GM19025 (cell line): ENCODE results near the gene PSMG2.

Source experiments
- ATAC-seq: cut with Tn5 transposase; IDR thresholded peaks from one replicate; pipeline ENCODE4 v1.9.1; 2021; ENCODE audit warnings: mild to moderate bottlenecking, low read depth, moderate library complexity; ENCODE audit not compliant: unreplicated experiment

The PSMG2 gene, protein sequence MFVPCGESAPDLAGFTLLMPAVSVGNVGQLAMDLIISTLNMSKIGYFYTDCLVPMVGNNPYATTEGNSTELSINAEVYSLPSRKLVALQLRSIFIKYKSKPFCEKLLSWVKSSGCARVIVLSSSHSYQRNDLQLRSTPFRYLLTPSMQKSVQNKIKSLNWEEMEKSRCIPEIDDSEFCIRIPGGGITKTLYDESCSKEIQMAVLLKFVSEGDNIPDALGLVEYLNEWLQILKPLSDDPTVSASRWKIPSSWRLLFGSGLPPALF

DNA sequence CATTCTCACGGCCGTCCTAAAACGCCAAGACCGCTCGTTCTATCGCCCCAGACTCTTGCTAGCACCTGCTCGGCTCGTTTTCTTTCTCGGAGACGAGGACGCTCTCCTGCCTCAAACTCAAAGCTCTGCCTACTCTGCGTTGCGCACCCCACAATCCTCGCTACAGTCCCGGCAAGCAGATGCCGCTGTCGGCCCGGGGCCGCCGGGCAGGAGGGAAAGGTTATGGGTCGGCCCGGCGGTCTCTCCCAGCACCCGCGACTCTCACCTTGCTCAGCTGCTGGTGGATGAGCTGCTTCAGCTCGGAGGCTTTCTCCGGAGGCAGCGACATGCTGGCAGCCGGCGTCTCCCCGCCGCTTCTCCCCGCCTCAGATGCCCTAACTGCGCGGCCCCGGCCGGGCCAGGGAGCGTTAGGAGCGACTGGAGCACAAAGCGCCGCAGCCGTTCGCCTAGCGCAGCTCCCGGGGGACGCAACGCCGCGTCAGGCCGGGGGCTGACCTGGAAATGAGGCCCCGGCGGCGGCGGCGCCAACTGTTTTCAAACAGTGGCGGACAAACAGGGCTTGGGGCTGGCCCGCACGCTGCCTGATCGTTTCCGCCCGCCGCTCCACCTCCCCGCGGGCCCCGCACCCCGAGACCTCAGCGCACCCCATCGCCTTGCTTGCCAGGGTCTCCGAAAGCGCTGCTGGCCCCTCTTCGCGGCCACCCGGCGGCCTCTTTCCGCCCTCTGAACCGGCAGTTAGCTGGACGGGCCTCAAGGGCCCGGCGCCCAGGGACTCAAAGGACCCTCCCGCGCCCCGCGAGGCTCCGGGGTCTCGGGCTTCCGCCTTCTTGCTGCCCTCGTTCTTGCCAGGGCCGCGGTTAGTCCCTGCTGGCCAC lies at the start of gene PSMG2, which contains the start of gene CEP76:
TSS of gene PSMG2 (plus strand) at position 822 of the 875 bp plus-strand sequence. CDS start 66 bp downstream, outside the sequence.
TSS of gene CEP76 (minus strand) at position 503 of the 875 bp plus-strand sequence. CDS start at position 328, 175 bp downstream.
- ATAC-seq: peak; percentile 87

DNA sequence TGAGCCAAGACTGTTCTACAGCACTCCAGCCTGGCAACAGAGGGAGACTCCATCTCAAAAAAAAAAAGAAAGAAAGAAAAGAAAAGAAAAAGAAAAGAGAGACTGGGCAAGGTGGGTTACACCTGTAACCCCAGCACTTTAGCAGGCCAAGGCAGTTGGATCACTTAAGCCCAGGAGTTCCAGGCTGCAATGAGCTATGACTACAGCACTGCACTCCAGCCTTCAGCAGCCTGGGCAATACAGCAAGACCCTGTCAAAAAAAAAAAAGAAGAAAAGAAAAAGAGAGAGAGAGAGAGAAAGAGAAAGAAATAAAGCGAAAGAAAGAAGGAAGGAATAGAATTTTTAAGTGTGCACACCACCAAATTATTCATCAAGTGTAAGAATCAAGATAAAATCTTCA lies 47.9 kb upstream of the PSMG2 start:
- no peak for ATAC-seq

DNA sequence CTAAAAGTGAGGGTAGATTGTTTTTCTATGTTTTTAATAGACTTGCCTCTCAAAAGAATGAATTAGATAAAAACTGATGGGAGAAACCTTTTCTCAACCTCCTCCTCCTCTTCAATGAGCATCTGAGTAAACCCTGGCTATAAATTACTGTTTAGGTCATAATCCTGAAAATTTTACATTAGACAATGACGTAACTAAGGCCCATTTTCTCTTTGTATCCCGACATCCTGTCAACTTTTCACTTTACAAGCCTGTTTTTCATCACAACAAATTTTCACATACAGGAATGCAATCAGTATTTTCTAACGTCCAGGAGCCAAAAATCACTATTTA lies 46.3 kb upstream of the PSMG2 start:
- ATAC-seq: no peak

DNA sequence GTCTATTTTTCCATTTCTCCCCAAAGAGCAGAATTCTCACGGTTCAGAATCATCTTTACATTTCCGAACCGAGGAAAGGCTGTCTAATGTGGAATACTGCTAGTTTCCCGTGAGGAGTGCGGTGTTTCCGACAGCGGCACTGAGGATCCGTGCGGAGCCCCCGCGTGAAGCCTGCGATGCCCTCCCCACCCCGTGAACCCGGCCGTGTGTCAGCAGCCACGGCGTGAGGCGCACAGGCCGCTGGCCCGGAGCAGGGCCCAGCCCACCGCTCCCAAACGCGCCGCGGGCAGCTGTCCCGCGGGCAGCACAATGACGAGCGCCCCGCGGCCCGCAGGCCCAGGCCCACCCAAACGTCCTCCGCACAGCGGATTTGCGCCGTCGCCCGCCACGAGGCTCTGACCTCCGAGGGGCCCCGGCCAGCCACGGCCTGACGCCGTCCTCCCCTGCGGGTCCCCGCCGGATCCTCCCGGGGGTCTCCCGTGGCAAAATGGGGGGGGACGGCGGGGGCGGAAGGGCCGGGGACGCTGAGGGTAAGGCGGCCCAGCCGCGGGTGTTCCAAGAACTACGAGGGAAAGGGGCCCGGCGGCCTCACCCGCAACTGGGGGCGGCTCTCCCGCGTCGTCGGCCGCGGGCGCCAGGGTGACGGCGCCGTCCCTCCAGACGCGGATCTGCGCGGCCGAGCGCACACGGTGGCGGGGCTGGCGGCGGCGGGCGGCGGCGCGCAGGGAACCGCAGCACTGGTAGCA lies 45.7 kb upstream of the PSMG2 start:
- peak; percentile 40 for ATAC-seq

DNA sequence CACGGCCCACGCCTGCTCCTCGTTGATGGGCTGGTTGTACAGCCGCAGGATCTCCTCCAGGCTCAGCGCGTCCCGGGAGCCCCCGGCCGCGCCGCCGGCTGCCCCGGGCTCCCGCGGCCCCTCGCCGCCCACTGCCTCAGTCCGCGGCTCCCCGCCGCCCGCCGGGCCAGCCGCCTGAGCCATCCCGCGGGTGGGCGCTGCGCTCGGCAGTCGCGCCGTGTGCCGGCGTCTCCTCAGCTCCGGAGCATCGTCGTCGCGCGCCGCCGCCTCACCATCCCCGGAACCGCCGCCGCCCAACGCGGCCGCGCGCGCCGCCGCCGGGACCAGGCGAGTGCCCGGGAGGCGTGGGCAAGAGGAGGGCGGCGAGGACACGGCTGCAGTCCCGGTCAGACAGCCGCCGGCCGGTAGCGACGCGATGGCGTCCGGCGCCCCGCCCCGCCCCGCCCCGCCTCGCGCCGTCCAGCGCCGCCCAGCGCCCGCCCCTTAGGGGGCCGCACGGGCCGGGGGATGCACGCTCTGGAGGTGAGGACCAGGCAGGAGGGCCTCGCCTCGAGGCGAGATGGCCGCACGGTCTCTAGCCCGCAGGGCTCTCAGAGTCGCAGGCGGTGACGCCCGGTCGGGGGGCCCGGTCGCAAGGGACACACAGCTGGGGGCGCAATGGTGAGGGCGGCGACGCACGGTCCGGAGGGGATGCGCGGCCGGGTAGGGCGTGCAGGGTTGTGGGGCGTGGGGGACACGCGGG lies 45.0 kb upstream of the PSMG2 start, which contains the start of gene SPIRE1:
TSS of gene SPIRE1 (minus strand) at position 424 of the 742 bp plus-strand sequence. CDS start at position 183, 241 bp downstream.
- peak; percentile 81 for ATAC-seq

DNA sequence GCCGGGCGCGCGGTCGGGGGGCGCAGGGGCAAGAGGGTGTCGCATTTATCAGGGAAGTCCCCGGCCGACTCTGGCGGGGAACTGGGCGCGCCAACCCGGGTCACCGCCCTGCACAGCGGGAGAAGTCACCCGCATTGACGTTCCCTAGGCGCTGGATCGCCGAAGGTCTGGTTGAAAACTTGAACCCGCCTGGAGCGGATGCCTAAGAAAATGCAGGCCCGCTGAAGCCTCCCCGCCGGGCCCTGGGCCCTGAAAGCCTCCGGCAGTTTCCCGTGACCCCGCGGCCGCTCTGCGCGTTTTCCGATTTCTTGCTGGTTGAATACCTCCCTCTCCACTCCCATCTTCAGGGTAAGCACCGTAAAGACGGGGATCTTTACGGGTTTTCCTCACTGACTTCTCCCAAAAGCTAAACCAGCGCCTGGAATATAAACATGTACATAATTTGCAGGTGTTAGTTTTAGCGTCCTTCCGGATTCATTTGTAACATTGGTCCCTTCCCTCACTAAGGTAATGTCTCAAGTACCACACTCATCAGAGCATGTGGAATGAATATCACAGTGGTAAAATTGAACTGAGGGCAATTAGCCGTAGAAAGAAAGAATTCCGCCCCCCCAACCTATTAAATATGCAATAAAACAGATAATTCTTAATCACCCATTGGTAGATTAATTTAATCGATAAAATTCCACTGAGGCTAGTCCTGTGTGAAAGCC lies 44.3 kb upstream of the PSMG2 start:
- ATAC-seq: no peak

DNA sequence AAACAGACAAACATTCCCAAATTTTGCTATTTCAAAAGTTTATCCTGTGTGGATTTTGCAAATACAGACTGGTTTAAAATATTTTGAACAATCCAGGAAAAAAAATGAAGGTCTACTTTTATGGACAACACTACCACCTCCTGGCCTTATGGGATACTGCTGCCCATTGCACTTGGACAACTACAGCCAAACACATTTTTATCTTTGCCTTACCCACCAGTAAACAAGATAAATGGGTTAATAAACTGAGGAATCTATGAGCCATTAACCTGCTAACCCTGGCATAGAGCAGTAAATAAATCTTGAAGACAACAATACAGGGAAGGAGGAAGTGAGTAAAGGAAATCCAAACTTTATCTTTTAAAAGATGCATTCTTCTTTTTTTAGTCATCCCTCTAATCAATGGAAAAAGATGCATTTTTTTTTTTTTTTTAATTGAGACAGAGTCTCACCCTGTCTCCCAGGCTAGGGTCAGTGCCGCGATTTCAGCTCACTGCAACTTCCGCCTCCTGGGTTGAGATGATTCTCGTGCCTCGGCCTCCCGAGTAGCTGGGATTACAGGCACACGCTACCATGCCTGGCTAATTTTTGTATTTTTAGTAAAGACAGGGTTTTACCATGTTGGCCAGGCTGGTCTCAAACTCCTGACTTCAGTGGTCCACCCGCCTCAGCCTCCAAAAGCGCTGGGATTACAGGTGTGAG lies 42.8 kb upstream of the PSMG2 start:
- no peak for ATAC-seq

DNA sequence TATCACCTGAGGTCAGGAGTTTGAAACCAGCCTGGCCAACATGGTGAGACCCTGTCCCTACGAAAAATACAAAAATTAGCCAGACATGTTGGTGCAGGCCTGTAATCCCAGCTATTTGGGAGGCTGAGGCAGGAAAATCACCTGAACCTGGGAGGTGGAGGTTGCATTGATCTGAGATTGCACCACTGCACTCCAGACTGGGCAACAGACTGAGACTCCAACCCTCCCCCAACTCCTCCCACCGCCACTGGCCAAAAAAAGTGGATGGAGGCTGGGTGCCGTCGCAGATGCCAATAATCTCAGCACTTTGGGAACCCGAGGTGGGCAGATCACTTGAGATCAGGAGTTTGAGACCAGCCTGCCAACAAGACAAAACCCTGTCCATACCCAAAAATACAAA lies 34.8 kb upstream of the PSMG2 start:
- no peak for ATAC-seq

DNA sequence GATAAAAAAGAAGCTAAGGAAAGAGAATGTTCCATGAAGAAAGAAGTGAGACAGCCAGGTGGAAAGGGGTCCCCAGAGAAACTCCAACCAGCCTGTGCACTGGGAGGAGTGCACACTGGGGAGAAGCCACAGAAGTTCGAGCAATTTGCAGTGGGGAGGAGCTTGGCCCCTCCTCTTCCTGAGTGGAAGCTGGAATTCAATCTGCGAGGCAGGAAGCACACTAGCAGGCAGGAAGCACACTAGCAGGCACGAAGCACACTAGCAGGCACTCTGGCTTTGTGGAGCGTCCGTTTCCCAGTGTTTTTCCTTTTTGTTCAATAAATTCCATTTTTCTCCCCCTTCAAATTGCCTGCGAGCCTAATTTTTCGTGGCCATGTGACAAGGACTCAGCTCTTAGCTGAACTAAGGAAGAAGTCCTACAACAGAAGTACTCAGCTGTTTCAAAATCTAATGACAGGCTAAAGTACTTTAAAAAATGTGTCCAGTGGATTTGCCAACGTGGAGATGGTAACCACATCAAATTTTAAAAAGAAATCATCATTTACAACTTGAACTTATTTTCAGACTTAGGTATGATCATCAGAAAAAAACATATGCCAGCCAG lies 23.6 kb upstream of the PSMG2 start:
- ATAC-seq: no peak

DNA sequence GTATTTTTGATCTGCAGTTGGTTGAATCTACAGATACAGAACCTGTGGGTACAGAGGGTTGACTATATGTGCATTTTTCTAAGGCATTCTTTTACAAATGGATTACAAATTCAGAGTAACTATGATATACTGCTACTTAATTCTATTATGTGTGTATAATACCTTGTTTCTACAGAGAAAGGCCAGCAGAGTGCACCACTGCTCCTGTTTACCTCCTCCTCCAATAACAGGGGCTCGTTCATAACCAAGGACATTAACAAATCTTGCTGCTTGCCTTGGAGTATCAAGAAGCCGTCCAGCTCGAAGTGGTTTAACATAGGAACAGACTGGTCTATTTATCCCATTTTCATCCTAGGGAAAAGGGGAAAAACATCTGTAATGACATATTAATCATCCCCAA lies 16.7 kb upstream of the PSMG2 start:
- ATAC-seq: no peak

DNA sequence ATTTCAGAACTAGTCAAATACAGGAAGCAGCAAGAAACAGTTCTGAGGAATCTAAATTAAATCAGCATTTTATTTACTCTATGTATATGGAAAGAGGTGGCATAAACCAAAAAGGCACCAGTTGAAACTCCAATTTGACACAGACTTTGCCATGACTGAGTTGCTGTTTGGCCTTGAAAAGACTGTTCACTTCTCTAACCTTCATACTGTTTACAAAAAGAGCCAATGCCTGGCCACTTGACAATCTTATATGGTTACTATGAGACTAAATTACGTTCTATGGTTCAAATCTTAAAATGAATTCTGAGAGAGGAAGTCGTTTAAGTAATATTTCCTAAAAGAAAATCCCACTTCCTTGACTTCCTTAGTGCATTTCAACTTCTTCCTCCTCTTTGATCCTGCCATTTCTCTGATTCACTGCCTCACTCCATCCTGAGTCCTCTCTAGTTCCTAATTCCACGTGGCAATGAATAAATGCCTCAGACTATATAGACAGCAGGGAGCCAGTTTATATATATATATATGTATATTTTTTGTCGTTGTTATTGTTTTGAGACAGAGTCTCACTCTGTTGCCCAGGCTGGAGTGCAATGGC lies 13.5 kb upstream of the PSMG2 start:
- no peak for ATAC-seq

DNA sequence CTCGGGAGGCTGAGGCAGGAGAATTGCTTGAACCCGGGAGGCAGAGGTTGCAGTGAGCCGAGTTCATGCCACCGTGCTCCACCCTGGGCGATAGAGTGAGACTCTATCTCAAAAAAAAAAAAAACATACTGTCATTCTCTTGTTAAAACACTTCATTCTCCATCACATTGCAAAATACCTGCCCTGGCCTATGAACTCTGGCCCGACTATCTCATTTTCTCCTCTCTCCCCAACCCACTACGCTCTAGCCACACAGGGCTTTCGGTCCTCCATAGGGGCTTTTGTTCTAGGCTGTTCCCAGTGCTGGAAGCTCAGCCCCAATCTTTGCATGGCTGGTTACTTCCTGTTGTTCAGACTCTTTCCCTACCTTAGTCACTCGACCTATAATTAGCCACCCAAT lies 10.6 kb upstream of the PSMG2 start:
- ATAC-seq: no peak

DNA sequence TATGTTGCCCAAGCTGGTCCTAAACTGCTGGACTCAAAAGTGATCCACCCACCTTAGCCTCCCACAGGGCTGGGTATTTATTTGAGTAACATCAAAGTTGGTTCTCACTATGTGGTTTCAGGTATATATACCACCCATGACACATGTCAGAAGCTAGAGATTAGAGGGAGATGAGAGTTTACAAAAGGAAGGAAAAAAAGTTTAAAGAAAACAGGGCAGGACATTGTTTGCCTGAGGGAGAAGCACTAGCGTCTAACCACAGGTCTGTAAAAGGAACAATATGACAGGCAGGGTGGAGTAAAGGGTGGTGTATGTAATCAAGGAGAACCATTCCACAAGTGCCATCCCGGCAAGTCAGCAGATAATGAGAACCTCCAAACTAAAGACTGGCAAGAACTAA lies 8.8 kb upstream of the PSMG2 start:
- ATAC-seq: no peak

DNA sequence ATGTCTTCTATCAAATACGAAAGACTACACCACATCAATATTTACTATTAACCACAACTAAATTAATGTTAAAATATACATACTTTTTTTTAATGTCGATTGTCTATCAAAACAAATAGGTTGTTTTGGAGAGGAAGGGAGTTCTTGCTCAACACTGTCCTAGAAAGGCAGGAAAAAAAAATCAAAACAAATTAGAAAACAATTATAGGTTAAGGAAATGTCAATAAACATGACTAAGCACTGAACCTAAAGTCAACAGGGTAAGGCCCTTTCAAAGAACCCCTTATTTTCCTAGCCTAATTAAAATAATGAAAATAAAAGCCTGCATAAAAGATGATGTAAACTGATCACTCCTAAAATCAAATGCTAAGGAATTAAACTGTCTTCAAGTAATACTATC lies 3.1 kb upstream of the PSMG2 start:
- ATAC-seq: no peak

DNA sequence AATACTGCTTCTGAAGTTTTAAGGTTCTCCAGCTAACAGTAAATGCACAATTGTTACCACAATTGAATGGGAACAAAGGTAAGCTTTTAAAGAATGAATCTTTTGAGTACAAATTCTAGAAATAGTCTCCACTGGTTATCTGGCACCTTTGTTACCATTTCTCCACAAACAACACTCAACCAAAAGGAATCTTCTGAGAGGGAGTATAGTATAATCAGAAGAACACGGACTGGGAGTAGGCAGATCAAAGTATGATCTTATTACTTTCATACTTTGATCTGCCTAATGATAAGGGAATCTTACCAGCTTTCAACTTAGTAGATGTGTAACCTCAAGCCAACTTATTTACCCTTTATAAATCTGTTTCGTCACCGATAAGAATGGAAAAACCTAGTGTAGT lies 1.7 kb upstream of the PSMG2 start:
- no peak for ATAC-seq

DNA sequence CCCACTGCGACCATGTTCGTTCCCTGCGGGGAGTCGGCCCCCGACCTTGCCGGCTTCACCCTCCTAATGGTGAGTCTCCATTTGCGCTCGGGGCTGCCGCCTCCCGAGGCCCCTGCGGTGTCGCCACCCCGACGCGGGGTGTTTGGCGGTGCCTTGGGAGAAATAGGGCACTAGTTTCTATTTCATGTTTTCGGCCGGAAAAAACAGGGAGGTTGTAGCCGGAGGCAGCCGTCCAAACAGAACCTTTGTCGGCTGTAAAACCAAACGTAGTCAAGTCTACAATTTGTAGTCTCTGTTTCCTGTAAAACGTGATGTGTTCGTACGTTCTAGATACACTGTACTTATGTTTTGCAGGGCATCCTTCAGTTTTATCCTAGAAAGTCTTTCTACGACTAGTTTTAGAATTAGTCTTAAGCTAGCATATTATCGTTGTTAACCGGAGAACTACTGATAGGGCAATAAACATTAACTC lies 290 bp downstream of the PSMG2 start:
- peak; percentile 30 for ATAC-seq

DNA sequence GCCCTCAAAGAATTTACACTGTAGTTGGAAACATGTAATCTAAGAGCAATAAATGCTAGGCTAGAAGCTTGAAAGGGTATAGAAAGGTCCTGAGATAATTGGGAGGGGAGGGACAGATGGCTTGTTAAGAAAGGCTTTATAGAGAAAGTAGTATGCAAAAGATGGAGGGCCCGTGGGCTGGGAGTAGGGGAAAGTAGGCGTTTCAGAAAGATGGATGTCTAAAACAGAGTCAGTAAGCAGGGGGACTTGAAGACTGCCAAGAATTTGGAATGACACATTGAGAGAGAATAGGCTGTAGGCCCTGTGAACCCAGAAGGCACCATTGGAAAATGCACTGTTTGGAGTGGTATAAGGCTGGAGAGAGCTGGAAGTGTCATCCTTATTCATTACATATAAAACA lies 822 bp downstream of the PSMG2 start:
- no peak for ATAC-seq

DNA sequence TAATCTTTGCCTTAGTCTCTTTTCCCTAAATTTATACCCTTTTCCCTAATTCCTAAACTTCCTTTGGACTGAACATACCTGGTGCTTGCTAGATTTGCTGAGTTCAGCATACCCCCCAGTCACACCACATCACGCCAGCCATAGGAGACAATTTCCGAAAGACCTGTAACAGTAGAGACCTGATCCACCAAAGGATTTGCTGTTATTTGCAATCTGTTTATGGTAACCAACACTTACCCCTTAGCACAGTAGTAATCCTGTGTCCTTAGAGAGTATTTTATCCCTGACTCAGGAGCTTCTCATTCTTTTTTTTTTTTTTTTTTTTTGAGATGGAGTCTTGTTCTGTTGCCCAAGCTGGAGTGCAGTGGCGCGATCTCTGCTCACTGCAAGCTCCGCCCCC lies 8.6 kb downstream of the PSMG2 start:
- no peak for ATAC-seq
